OCI-LY7 (cell line): ENCODE data around the gene C16orf74.

Experiments
- EZH2phosphoT487 ChIP-seq: fragments of 200-600 bp; sonication (generic); IDR thresholded peaks from 2 replicates; pipeline ENCODE4 v1.6.1; 2018; ENCODE audit warnings: low read depth, borderline replicate concordance, mild to moderate bottlenecking, mixed run types, antibody characterized with exemption, low read length, moderate library complexity, mixed read lengths
- TF ChIP-seq, protein P1 (sequence below): fragments of 200-600 bp; sonication (generic); conservative IDR thresholded peaks from 2 replicates; pipeline ENCODE4 v1.5.1; 2014; ENCODE audit warnings: mild to moderate bottlenecking, antibody characterized with exemption, low read length, moderate library complexity, mixed read lengths

DNA sequence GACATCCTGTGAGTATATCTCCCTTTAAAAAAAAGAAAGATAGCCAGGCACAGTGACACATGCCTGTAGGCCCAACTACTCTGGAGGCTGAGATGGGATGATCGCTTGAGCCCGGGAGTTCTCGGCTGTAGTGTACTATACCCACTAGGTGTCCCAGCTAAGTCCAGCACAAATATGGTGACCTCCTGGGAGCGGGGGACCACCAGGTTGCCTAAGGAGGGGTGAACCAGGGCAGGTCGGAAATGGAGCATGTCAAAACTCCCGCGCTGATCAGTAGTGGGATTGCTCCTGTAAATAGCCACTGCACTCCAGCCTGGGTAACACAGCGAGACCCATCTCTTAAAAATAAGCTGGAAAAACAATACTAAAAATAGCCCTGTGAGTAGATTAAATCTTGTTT lies 91.6 kb downstream of the C16orf74 start:
- TF ChIP-seq, protein P1, sequence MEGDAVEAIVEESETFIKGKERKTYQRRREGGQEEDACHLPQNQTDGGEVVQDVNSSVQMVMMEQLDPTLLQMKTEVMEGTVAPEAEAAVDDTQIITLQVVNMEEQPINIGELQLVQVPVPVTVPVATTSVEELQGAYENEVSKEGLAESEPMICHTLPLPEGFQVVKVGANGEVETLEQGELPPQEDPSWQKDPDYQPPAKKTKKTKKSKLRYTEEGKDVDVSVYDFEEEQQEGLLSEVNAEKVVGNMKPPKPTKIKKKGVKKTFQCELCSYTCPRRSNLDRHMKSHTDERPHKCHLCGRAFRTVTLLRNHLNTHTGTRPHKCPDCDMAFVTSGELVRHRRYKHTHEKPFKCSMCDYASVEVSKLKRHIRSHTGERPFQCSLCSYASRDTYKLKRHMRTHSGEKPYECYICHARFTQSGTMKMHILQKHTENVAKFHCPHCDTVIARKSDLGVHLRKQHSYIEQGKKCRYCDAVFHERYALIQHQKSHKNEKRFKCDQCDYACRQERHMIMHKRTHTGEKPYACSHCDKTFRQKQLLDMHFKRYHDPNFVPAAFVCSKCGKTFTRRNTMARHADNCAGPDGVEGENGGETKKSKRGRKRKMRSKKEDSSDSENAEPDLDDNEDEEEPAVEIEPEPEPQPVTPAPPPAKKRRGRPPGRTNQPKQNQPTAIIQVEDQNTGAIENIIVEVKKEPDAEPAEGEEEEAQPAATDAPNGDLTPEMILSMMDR: no peak
- no peak for TF ChIP-seq EZH2phosphoT487
